NCI-H82 treated with DMSO at 0.1 percent for 48 hours (cell line): ENCODE results near the gene ELFN2.
A peak's percentile ranks its signal among the peaks of the same experiment; 100 is the strongest.
"Not testable (repeated sequence)": the region's sequence is repeated elsewhere in the genome, so short reads cannot be mapped to it uniquely, and the experiment has no call there.

Source experiments
- DNase-seq: peaks from one replicate; lab custom pipeline; 2025; ENCODE audit not compliant: unreplicated experiment; lab: John Stamatoyannopoulos, UW

ELFN2 gene

DNA sequence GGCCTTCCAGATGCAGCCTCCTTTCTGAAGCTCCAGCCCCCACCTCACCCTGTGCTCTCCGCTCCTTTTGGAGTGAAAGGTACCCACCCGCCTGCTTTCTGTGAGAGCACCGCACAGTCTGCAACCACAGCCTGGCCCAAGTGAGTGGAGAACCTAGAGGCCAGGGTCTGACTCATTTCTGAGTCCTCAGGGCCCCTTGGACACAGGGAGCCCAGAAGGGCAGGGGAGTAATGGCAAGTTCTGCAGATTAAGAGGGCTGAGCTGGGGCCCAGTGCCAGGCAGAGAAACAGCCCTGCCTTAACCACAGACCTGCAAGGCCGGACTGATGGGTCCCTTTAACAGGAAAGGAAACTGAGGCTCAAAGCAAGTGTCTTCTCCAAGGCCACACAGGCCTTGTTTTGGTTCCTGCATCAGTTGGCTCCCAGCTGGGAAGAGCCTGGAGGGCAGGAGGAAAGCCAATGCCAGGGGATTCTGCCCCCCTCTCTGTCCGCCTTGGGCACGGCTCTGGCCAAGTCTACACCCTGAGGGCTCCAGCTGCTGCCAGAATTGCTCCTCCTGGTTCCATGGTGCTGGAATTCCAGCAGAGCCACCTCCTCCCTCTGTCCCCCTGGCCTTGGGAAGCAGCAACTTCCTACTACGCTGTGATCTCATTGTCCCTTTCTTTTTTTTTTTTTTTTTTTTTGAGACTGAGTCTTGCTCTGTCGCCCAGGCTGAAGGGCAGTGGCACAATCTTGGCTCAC lies 89.9 kb downstream of the ELFN2 start:
- DNase-seq = no peak

- no peak for DNase-seq
These were observed 90.7 kb downstream of the ELFN2 start for GRCh38 chr22:37336579-37336978.

GRCh38 chr22:37335806-37336199 lies 91.5 kb downstream of the ELFN2 start:
- DNase-seq = no peak

DNA sequence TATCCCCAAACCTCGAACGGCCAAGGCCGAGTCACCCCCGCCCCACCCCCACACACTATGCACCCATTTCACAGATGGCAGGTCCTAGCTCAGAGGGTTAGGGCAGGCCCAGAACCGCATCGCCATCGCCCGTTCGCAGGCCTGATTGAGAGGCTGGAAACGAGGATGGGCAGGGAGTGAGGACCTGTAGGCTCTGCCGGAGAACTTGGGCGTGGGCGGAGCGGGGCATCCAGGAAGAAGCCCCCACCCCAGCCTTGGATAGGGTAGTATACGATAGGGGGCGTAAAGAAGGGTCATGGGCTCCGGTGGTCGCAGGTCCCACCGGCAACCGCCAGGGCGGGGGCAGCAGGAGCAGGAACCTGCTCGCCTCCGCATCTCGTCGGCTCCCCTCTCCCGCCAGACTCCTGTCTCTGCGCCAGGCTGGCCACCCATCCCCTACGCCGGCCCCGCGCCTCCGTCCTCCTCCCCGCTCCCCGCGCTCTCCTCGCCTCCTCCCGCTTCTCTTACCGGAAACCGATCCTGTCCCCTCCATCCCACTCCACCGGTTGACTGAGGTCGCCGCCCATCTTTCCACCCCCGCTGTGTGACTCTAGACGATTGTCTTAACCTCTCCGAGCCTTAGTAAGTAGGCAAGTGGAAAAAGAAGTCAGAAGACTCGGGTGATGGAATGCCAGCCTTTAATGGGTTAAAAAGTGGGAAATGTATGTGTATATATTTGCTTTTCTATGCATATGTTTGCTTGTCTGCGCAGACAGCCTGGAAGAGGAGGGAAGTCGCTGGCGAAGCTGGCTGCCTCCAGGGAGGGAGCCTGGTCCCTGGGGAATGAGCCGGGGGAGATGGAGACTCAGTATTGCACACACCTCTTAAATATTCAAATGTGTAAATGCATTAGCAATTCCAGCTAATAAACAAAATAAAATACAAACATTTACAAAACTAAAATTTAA lies 92.1 kb downstream of the ELFN2 start:
- DNase-seq = no peak

DNA sequence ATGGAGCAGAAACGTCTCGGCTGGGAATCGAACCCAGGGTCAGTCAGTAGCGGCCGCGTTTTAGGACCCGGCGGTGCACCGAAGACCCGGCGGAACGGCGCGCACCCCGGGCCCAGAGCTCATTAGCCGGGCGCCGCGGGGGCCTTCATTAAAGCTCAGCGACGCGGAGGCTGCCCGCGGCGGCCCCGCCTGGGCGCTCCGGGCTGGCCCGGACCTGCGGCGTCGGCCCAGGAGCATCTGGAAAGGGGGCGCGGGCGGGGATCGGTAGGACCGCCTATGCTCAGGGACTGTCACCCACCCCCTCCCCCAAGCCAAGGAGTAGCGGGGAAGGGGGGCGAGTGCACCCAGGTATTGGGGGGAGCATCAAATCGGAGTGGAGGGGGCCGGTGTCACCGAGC lies 92.8 kb downstream of the ELFN2 start:
- DNase-seq = no peak

DNA sequence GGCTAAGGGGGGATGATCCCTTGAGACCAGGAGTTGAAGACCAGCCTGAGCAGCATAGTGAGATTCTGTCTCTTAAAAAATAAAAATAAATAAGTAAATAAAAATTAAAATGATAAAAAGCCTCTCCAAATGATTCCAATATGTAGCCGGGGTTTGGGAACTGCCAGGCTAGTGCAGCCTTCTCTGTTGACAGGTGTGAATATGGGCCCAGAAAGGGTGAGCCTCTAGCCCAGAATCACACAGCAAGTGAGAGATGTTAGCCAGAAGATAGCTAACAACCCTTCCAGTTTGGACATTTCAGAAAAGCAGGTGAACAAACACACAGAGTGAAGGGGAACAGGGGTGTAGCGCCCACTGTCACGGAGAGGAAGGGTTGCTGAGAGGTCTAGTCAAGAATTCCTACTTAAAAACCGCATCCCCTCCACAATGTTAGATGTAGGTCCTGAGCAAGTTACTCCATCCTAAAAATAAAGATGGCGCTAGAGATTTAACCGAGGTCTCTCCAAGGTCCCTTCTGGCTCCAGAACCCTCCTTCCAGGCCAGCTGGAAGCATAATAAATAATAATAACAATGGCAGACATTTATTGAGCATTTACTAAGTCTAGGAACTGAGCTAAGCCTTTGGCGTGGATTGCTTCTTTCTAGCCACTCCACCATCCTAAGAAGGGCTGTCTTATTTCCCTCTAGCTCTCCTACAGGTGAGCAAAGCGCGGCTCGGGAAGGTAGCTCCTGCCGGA lies 93.4 kb downstream of the ELFN2 start:
- DNase-seq = no peak

GRCh38 chr22:37331856-37332536 lies 95.3 kb downstream of the ELFN2 start:
- no peak for DNase-seq

- DNase-seq = no peak
These were observed 96.2 kb downstream of the ELFN2 start for GRCh38 chr22:37331034-37331428.

GRCh38 chr22:37330200-37331033 lies 96.9 kb downstream of the ELFN2 start:
- no peak for DNase-seq

DNA sequence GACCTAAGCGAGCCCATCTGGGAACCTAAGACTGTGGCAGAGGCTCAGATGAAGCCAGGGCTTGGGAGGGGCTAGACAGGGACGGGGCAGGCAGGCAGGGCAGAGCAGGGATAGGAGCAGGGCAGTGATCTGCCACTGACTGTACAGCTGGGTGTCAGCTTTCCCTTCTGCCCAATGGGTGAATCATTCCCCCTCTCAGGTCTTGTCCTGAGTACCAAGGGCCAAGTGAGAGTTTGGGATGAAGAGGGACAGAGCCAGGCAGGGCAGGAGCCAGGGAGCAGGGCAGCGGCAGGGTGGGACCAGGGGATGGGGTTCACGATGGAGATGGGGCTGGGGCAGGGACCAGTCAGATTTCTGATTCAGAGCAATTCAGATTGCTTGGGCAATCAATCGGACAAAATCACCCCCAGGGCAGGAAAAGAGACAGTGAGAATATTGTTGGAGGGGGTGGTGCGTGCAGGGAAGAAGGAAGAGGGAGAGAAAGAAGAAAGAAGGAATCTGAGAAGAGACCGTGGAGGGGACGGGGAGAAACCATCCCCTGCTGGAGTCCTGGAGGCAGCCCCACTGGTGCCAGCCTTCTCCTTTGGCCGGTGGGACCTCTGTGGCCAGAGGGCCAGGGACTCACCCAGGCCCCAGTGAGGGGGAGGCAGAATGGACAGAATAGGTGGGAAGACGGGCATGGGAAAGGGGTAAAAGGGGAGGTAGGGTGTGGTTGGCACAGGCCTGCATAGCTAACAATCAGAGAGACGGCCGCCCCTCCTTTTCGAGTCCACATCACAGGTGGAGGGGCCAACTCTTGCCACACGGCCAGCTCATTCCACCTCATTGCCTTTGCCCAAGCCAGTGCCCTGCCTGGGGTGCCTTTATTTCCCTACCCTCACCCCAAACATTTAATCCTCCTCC lies 97.8 kb downstream of the ELFN2 start:
- no peak for DNase-seq

- DNase-seq = not testable (repeated sequence)
These were observed 98.6 kb downstream of the ELFN2 start for GRCh38 chr22:37328538-37329237.

GRCh38 chr22:37328017-37328416 lies 99.3 kb downstream of the ELFN2 start:
- DNase-seq = no peak

DNA sequence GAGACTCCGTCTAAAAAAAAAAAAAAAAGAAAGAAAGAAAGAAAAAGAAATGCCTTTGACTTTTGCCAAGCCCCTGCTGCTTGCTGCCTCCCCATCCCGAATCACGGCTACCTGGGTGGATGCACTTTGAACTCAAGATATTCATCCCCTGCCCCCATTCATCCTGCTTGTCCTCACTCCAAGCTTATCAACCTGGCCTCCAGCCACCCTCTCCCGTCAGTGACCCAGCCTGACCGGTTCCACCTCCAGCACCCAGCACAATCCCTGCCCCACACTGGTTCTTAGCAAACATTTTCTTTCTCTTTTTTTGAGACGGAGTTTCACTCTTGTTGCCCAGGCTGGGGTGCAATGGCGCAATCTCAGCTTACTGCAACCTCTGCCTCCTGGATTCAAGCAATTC lies 100.6 kb downstream of the ELFN2 start:
- DNase-seq = no peak

GRCh38 chr22:37325039-37325395 lies 102.3 kb downstream of the ELFN2 start:
- DNase-seq = no peak

DNA sequence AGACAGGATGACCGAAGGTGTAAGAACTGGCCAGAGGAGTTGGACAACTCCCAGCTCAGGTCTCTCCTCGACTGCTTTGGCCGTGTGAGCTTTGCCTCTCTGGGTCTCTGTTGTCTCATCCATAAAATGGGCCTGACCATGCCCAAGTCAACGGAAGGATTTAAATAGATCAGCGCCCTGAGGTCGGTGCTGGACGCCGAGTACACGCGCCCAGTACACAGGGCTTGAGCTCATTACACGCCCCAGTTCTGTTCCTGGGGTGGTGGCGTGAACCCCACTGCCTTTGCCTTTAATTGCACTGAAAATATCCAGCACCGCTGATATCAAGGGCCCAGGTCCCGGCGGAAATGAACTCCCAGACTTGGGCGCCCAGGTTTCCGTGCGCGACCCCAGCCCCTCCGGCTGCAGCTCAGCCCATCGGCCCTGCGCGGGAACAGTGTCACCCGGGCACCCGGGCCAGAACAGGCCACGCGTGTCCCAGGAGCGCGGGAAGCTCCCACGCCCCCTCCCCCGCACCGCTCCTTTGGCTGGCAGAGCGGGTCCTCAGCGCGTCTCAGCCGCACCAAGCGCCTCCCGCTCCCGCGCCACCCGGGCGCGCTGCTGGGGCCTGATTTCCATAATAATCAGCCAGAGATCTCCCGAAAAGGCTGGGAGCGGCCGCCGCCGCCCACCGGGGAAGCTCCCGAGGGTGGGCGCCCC lies 102.8 kb downstream of the ELFN2 start:
- DNase-seq = no peak

GRCh38 chr22:37320726-37321677 lies 106.3 kb downstream of the ELFN2 start:
- peak; percentile 45 for DNase-seq

GRCh38 chr22:37319469-37319868 lies 107.8 kb downstream of the ELFN2 start:
- no peak for DNase-seq
